ENCODE data around the gene PTPRT. TPM values are rescaled to one million over a fixed set of nuclear protein-coding genes. Genes with fewer than 3 reads are reported as not detected.

Gene PTPRT
- total RNA-seq, 4 donors from 2014 or later, result 0.04 TPM; not detected in 3

- Histone ChIP-seq H3K4me3 (no peak overlapping the region), H3K9me3 (no peaks in the 10 kb centered on the region), H3K27ac (peak overlapping the region in 2 of 4 donors; percentile 55 to 57), H3K36me3 (no peaks in the 10 kb centered on the region), H3K27me3 (peaks cover 5% of the 10 kb centered on the region), H3K4me1 (peaks cover 0 to 7% (median 0%) of the 10 kb centered on the region in 3 donors)
- 71 to 79% methylated on average over 2 of the region's 2 CpGs for WGBS, 2 donors (ENCODE audit: low coverage in 1 of 2)
- ATAC-seq, result no peak
- TF ChIP-seq CTCF (IDR thresholded peaks at IDR 0.05) (no peak), POLR2AphosphoS5 (IDR thresholded peaks at IDR 0.05) (no peak), EP300 (IDR thresholded peaks at IDR 0.05) (no peak), POLR2A (IDR thresholded peaks at IDR 0.05) (no peak)
Observed at GRCh38 chr20:42485556-42485955, 704.1 kb downstream of the PTPRT start.

DNA sequence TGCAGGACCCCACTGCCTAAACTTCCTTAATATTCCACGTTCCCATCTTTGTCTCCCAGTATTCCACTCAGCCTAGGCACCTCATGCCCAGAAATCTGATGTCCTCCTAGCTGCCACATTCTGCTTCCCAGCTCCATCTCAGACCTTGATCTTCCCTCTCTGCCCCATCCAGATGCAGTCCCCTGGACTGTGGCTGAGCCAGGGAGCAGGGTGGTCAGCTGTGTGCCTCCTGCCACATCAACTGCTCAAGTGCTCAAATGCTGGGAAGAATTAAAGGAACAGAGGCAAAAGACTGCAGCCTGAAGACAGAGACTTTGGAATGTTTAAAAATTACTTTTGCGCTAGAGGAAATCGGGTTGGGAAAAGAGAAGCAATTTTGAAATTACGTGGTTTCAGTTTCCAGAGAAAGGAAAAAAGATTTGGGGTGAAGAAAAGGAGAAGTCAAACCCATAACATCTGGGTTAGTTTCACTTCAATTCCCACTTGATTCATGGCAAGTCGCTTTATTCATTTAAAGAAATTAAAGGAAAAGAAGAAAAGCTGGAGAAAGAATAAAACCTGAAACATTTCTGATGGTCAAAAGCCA is 704.8 kb downstream of the PTPRT start:
- no peak for TF ChIP-seq POLR2A (IDR thresholded peaks at IDR 0.05)
- H3K9me3 ChIP-seq, result no peaks in the 10 kb centered on the region
- peak; percentile 29 for ATAC-seq
- H3K27ac ChIP-seq, result peak overlapping the region in 3 of 4 donors; percentile 40 to 57 (median 55)
- 57 to 71% methylated on average over 5 of the region's 5 CpGs for WGBS, 2 donors (ENCODE audit: low coverage in 1 of 2)
- peaks cover 0 to 7% (median 0%) of the 10 kb centered on the region in 3 donors for H3K4me1 ChIP-seq
- H3K36me3 ChIP-seq, result no peaks in the 10 kb centered on the region
- no peak overlapping the region for H3K4me3 ChIP-seq
- peaks cover 5% of the 10 kb centered on the region for H3K27me3 ChIP-seq

DNA sequence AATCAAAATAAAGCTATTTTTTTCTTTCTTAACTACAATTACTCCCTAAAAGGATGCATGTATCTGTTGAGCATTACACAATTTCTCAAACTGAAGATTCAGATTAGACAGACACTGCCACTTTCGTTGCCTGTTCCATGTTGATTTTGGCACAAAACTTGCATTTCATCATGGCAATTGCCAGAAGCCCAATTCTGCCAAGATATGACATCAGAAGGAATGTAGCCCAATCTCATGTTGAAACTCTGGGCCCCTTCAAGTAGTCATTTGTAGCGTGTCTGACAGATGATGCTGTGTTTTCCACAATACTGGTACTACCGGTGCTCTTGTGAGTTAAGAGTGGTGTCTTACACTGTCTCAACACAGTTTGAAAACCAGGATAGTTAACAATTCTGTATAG is 705.4 kb downstream of the PTPRT start:
- H3K9me3 ChIP-seq, result no peaks in the 10 kb centered on the region

DNA sequence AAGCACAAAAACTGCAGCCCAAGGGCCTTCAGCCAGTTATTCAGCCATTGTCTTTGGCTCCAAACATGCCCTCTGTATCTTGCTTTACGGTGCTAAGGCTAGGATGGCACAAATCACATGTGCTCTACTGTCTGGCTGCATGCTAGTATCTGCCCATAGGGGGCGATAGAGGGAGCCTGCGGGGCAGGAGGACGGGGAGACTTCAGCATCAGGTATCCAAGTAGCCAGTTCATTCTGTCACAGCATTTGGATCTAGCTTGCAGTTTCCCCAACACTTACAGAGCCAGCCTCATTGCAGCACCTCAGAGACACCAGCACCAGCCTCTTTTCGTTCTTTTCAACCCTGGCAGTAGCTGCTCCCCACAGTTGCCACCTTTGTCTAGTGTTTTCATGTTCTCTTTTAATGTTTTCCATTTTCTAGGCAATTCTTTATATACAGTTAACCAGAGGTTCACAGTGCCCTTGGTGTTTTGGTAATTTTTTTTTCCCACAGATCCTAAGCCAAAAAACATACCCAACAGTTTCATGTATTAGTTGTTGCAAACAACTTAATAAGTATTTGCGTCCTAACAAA is 705.9 kb downstream of the PTPRT start:
- Histone ChIP-seq H3K9me3 (no peaks in the 10 kb centered on the region), H3K27me3 (peaks cover 5% of the 10 kb centered on the region), H3K4me1 (peaks cover 0 to 7% (median 0%) of the 10 kb centered on the region in 3 donors), H3K27ac (no peak overlapping the region), H3K4me3 (no peak overlapping the region), H3K36me3 (no peaks in the 10 kb centered on the region)
- no peak for TF ChIP-seq EP300 (IDR thresholded peaks at IDR 0.05)
- peak in 1 of 4 experiments; percentile 25 for TF ChIP-seq CTCF (IDR thresholded peaks at IDR 0.05)
- TF ChIP-seq POLR2AphosphoS5 (IDR thresholded peaks at IDR 0.05), result no peak
- 28 to 33% methylated on average over 4 to 6 of the region's 6 CpGs for WGBS, 2 donors (ENCODE audit: low coverage in 1 of 2)
- peak; percentile 28 for ATAC-seq

More for the DNA sequence above, 705.4 kb downstream of the PTPRT start:
- no peaks in the 10 kb centered on the region for H3K36me3 ChIP-seq
- peaks cover 5% of the 10 kb centered on the region for H3K27me3 ChIP-seq
- TF ChIP-seq EP300 (IDR thresholded peaks at IDR 0.05), result no peak
- no peak for TF ChIP-seq CTCF (IDR thresholded peaks at IDR 0.05)
- TF ChIP-seq POLR2A (IDR thresholded peaks at IDR 0.05), result no peak
- peak; percentile 46 for TF ChIP-seq POLR2AphosphoS5 (IDR thresholded peaks at IDR 0.05)
- H3K4me1 ChIP-seq, result peaks cover 0 to 7% (median 0%) of the 10 kb centered on the region in 3 donors
- WGBS, 2 donors (ENCODE audit: low coverage in 1 of 2), result 14 to 21% methylated on average over 1 to 3 of the region's 3 CpGs
- ATAC-seq, result peak; percentile 91
- peak overlapping the region in 3 of 4 donors; percentile 40 to 57 (median 55) for H3K27ac ChIP-seq
- no peak overlapping the region for H3K4me3 ChIP-seq

DNA sequence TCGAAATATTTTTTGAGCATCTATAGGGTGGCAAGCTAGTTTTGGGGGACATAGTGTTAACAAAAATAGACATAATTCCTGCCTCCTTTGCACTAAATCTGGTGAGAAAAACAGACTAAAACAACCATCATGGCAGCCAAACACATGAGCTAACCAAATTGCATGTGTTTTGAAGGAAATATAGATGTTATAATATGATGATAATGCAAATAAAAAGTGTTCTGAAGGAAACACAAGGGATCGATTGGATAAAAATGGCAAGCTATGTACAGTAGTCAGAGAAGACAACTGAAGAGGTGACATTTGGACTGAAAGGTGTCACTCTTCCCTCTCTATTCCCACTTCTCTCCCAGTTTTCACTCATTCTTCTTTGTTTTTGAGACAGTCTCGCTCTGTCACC is 706.9 kb downstream of the PTPRT start:
- no peaks in the 10 kb centered on the region for H3K27me3 ChIP-seq
- ATAC-seq, result no peak
- no peaks in the 10 kb centered on the region for H3K36me3 ChIP-seq
- TF ChIP-seq POLR2AphosphoS5 (IDR thresholded peaks at IDR 0.05), result no peak
- TF ChIP-seq POLR2A (IDR thresholded peaks at IDR 0.05), result no peak
- TF ChIP-seq CTCF (IDR thresholded peaks at IDR 0.05), result no peak
- no peak for TF ChIP-seq EP300 (IDR thresholded peaks at IDR 0.05)
- H3K27ac ChIP-seq, result no peak overlapping the region
- H3K4me3 ChIP-seq, result no peak overlapping the region
- H3K4me1 ChIP-seq, result peaks cover 0 to 7% (median 0%) of the 10 kb centered on the region in 3 donors
- H3K9me3 ChIP-seq, result no peaks in the 10 kb centered on the region
- 89 to 92% methylated on average over 1 to 3 of the region's 3 CpGs for WGBS, 2 donors (ENCODE audit: low coverage in 1 of 2)

All from gastroesophageal sphincter (tissue), 4 donors.